HG03175 (cell line): ENCODE measurements around the gene FUBP3.

Experiments
- ATAC-seq: cut with Tn5 transposase; IDR thresholded peaks from one replicate; pipeline ENCODE4 v1.9.1; 2021; ENCODE audit warnings: mild to moderate bottlenecking, moderate library complexity; ENCODE audit not compliant: unreplicated experiment

Gene FUBP3

GRCh38 chr9:130606887-130607600, 27.7 kb downstream of the FUBP3 start:
- ATAC-seq = no peak

- ATAC-seq = no peak
Measured at GRCh38 chr9:130607640-130608420, 28.5 kb downstream of the FUBP3 start.

- no peak for ATAC-seq
Measured at GRCh38 chr9:130608554-130609134, 29.3 kb downstream of the FUBP3 start.

GRCh38 chr9:130609163-130609562, 29.8 kb downstream of the FUBP3 start:
- no peak for ATAC-seq

GRCh38 chr9:130610862-130611707, 31.7 kb downstream of the FUBP3 start:
- ATAC-seq = no peak

- no peak for ATAC-seq
Measured at GRCh38 chr9:130616451-130616850, 37.1 kb downstream of the FUBP3 start.

- ATAC-seq = no peak
Measured at GRCh38 chr9:130623466-130623865, 44.1 kb downstream of the FUBP3 start.

GRCh38 chr9:130624154-130624553, 44.8 kb downstream of the FUBP3 start:
- no peak for ATAC-seq

- ATAC-seq = no peak
Measured at GRCh38 chr9:130626249-130626996, 47.0 kb downstream of the FUBP3 start.

GRCh38 chr9:130627051-130627450, 47.7 kb downstream of the FUBP3 start:
- ATAC-seq = no peak

GRCh38 chr9:130627896-130628792, 48.8 kb downstream of the FUBP3 start:
- ATAC-seq = no peak

- no peak for ATAC-seq
Measured at GRCh38 chr9:130629443-130630070, 50.2 kb downstream of the FUBP3 start.

GRCh38 chr9:130630071-130630450, 50.7 kb downstream of the FUBP3 start:
- no peak for ATAC-seq

GRCh38 chr9:130630506-130631330, 51.3 kb downstream of the FUBP3 start:
- no peak for ATAC-seq

GRCh38 chr9:130631331-130632080, 52.1 kb downstream of the FUBP3 start:
- no peak for ATAC-seq

- no peak for ATAC-seq
Measured at GRCh38 chr9:130632081-130632710, 52.8 kb downstream of the FUBP3 start.

- ATAC-seq = no peak
Measured at GRCh38 chr9:130632841-130633240, 53.5 kb downstream of the FUBP3 start.
